Activated CD4-positive, alpha-beta memory T cell treated with anti-CD3 and anti-CD28 coated beads for 36 hours (primary cell): ENCODE data around the gene CABLES1. TPM values are rescaled to one million over a fixed set of nuclear protein-coding genes. Genes with fewer than 3 reads are reported as not detected.
A peak's percentile ranks its signal among the peaks of the same experiment; 100 is the strongest.
"Not testable (repeated sequence)": the region's sequence is repeated elsewhere in the genome, so short reads cannot be mapped to it uniquely, and the experiment has no call there.

ENCODE experiments used
- CTCF ChIA-PET: fragments of 350-600 bp; sonication (Branson Sonifier 250); formaldehyde crosslinking; loops from one replicate; lab custom pipeline; 2021; ENCODE audit warnings: antibody characterized with exemption, inconsistent platforms; lab: Charles Lee
- POLR2A ChIA-PET: fragments of 350-600 bp; sonication (Branson Sonifier 250); formaldehyde crosslinking; loops from one replicate; lab custom pipeline; 2021; ENCODE audit warnings: antibody characterized with exemption; lab: Charles Lee
- DNase-seq: peaks from one replicate; pipeline ENCODE4 v3.0.0-alpha.2; 2020
- H3K27ac Mint-ChIP-seq: one replicate; pipeline ENCODE4 v1.8.0; 2021; ENCODE audit warnings: mixed read lengths
- H3K27me3 Mint-ChIP-seq: one replicate; pipeline ENCODE4 v1.8.0; 2021; ENCODE audit warnings: mixed read lengths
- H3K36me3 Mint-ChIP-seq: one replicate; pipeline ENCODE4 v1.8.0; 2021; ENCODE audit warnings: mixed read lengths
- H3K4me1 Mint-ChIP-seq: one replicate; pipeline ENCODE4 v1.8.0; 2021; ENCODE audit warnings: low read depth, mixed read lengths
- H3K4me3 Mint-ChIP-seq: one replicate; pipeline ENCODE4 v1.8.0; 2021; ENCODE audit warnings: mild to moderate bottlenecking, mixed read lengths
- H3K9me3 Mint-ChIP-seq: one replicate; pipeline ENCODE4 v1.8.0; 2021; ENCODE audit warnings: mixed read lengths
- intact Hi-C: fragments of 100-400 bp; cut with micrococcal nuclease; formaldehyde crosslinking; loops from one replicate; pipeline ENCODE4 v1.15.1; 2023
- total RNA-seq, 2 experiments: library from RNA; stranded (reverse); gene quantifications; one replicate each; pipeline ENCODE4 v1.2.3, GENCODE V29; 2021

Gene CABLES1, protein sequence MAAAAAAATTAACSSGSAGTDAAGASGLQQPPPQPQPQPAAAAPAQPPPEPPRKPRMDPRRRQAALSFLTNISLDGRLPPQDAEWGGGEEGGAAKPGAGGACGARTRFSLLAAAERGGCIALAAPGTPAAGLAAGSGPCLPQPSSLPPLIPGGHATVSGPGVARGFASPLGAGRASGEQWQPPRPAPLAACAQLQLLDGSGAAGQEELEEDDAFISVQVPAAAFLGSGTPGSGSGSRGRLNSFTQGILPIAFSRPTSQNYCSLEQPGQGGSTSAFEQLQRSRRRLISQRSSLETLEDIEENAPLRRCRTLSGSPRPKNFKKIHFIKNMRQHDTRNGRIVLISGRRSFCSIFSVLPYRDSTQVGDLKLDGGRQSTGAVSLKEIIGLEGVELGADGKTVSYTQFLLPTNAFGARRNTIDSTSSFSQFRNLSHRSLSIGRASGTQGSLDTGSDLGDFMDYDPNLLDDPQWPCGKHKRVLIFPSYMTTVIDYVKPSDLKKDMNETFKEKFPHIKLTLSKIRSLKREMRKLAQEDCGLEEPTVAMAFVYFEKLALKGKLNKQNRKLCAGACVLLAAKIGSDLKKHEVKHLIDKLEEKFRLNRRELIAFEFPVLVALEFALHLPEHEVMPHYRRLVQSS
- 1 to 10 TPM; 1.2 to 2.2 TPM for total RNA-seq

DNA sequence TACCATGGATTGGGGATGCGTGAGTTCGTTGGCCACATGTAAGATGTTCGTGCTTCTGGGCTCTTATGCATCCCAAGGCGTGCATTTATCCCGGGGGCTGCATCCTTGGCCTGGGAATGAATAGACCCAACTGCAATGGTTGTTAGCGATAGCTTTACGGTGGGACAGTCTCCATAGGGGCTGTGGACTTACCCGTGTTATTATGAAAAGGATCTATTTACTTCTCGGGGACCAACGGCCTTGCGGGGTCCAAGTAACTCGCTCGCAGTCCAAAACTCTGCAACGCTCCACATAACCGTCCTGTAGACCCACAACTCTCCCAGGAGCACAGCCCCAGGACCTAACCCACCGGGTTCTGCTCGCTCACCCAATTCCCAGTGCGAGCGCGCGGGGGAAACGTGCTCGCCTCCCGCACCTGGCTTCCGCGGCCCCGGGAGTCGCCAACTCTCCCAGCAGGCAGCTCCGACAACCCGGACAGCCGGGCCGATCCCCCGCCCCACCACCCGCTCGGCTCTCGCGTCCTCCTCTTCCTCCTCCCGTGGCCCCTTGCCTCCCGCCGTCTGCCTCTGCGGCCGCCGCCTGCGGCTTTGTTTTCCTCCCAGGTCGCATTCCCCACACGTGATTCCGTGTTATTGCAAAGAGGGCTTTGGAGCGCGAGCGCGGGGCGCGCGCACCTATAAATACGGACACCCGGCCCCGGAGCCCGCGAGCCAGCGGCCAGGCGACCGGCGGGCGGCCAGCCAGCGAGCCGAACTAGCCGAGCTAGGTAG is at the start of gene CABLES1:
Gene CABLES1, plus strand, starts transcription at position 706 of the 770 bp plus-strand sequence. CDS start 278 bp downstream, outside the sequence.
- Mint-ChIP-seq H3K4me1 (peaks cover 14% of the 10 kb centered on the region), H3K4me3 (peak within 1 kb of the TSS; percentile 64), H3K9me3 (no peaks in the 10 kb centered on the region), H3K27ac (no peak within 1 kb of the TSS), H3K36me3 (peaks cover 2% of the 10 kb centered on the region), H3K27me3 (peaks cover 42% of the 10 kb centered on the region)
- ChIA-PET POLR2A (interaction anchor here (0.7 kb wide), 1 partner anchor 93 kb away, joined by 3 read pairs; no protein-coding TSS in a partner anchor), CTCF (interaction anchor here (0.6 to 8.8 kb wide), 4 partner anchors 226 to 336 kb away, joined by 3 to 126 read pairs (median 10); no protein-coding TSS in a partner anchor)
- intact Hi-C loops: loop anchor here (2.0 to 5.0 kb wide), 4 partner anchors 96 to 367 kb away; partner anchors contain the start of genes RBBP8 and RMC1
- peak; percentile 33 for DNase-seq

DNA sequence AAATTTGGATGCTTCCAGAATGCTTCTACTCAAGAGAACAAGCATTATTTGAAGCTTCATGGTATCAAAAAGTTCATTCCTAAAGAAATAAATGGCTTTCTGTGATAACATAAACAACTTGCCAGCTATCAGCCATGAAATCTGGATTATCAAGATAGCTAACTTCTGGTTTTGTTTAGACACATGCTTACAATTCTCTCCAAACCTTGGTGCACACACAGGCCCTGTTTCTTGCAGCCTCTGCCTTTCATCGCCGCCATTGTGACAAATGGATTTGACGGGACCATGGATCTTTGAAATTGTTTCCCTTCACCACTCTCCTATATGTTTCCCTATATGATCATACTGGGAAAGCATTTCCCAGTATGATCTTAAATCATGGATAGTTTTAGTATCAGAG is 47.9 kb upstream of the CABLES1 start:
- H3K36me3 Mint-ChIP-seq: no peaks in the 10 kb centered on the region
- no peaks in the 10 kb centered on the region for H3K9me3 Mint-ChIP-seq
- POLR2A ChIA-PET: no interaction called here
- H3K27ac Mint-ChIP-seq: no peak overlapping the region
- peaks cover 5% of the 10 kb centered on the region for H3K4me1 Mint-ChIP-seq
- peaks cover 1% of the 10 kb centered on the region for H3K27me3 Mint-ChIP-seq
- no peak overlapping the region for H3K4me3 Mint-ChIP-seq
- DNase-seq: no peak
- CTCF ChIA-PET: no interaction called here
- intact Hi-C loops: no loop called here

DNA sequence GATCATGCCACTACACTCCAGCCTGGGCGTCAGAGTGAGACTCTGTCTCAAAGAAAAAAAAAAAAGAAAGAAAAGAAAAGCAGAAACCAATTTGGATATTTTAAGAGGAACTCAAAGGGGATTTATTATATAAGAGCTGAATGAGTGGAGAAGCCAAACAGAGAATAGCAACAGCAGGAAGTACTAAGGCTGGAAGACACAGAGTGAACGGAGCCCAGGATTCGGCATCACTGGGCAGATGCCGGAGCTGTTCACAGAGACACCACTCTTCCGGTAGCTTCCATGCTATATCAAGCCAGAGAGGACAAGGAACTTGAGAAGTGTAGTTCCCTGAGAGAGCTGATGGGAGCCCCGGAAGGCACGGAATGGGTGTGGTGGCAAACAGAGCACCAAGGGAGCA is 47.0 kb upstream of the CABLES1 start:
- DNase-seq: no peak
- Mint-ChIP-seq H3K4me1 (peaks cover 5% of the 10 kb centered on the region), H3K27ac (no peak overlapping the region), H3K4me3 (no peak overlapping the region), H3K36me3 (no peaks in the 10 kb centered on the region), H3K27me3 (peaks cover 1% of the 10 kb centered on the region), H3K9me3 (no peaks in the 10 kb centered on the region)
- intact Hi-C loops: no loop called here
- ChIA-PET CTCF (interaction anchor here (0.8 kb wide), 1 partner anchor 323 kb away, joined by 3 read pairs; no protein-coding TSS in a partner anchor), POLR2A (no interaction called here)

DNA sequence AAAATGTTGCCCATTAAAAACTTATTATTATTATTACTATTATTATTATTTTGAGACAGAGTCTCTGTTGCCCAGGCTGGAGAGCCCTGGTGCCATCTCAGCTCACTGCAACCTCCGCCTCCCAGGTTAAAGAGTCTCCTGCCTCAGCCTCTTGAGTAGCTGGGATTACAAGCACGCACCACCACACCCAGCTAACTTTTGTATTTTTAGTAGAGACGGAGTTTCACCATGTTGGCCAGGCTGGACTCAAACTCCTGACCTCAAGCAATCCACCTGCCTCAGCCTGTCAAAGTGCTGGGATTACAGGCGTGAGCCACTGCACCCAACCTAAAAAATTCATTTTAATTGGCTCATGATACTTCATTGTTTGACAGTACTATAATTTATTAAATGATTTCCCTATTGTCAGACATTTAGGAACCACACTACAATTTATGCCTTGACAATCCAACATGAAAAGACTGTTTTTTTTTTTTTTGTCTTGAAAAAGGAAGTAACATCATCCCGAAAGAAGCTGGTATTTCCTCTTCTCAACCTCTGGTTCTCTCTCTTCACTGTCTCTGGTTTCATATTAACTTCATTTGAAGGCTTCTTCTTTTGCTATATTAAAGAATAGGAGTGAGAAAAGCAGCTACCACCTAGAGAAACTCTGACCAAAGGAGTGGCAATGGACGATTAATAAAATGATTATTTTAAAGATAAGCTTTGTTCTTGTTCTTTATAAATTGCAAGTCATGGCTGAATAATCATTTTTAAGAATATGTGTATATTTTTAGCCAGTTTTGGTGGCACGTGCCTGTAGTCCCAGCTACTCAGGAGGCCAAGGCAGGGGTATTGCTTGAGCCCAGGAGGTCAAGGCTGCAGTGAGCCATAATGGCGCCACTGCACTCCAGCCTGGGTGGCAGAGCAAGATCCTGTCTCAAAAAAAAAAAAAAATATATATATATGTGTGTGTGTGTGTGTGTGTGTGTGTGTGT is 44.0 kb upstream of the CABLES1 start:
- intact Hi-C loops, H3K36me3 Mint-ChIP-seq, H3K9me3 Mint-ChIP-seq, POLR2A ChIA-PET, H3K27me3 Mint-ChIP-seq, H3K27ac Mint-ChIP-seq, CTCF ChIA-PET, H3K4me1 Mint-ChIP-seq, H3K4me3 Mint-ChIP-seq, DNase-seq: not testable (repeated sequence)

DNA sequence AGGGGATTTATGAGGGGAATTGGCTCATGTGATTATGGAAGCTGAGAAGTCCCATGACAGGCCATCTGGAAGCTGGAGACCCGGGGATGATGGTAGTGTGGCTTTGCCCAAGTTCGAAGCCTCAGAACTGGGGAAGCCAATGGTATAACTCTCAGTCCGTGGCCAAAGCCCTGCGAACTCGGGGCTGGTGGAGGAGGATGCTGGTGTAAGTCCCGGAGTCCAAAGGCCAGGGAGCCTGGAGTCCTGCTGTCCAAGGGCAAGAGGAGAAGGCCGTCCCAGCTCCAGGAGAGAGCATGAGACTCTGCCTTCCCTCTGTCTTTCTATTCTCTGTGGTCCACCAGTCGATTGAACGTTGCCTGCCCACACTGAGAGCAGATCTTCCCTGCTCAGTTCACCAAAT is 43.2 kb upstream of the CABLES1 start:
- Mint-ChIP-seq H3K27ac (no peak overlapping the region), H3K27me3 (no peaks in the 10 kb centered on the region), H3K4me1 (peaks cover 5% of the 10 kb centered on the region), H3K36me3 (no peaks in the 10 kb centered on the region), H3K4me3 (no peak overlapping the region), H3K9me3 (no peaks in the 10 kb centered on the region)
- POLR2A ChIA-PET: no interaction called here
- intact Hi-C loops: no loop called here
- DNase-seq: no peak
- CTCF ChIA-PET: no interaction called here

DNA sequence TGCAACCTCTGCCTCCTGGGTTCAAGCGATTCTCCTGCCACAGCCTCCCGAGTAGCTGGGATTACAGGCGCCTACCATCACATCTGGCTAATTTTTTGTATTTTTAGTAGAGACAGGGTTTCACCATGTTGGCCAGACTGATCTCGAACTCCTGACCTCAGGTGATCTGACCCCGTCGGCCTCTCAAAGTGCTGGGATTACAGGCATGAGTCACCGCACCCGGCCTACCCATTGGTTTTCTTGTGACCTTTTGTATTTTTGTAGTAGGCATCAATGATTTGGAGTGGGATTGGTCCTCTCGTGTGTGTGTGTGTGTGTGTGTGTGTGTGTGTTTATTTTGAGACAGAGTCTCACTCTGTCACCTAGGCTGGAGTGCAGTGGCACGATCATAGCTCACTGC is 42.2 kb upstream of the CABLES1 start:
- H3K36me3 Mint-ChIP-seq, H3K4me3 Mint-ChIP-seq, H3K9me3 Mint-ChIP-seq, H3K27me3 Mint-ChIP-seq, intact Hi-C loops, POLR2A ChIA-PET, H3K4me1 Mint-ChIP-seq, CTCF ChIA-PET, H3K27ac Mint-ChIP-seq, DNase-seq: not testable (repeated sequence)

DNA sequence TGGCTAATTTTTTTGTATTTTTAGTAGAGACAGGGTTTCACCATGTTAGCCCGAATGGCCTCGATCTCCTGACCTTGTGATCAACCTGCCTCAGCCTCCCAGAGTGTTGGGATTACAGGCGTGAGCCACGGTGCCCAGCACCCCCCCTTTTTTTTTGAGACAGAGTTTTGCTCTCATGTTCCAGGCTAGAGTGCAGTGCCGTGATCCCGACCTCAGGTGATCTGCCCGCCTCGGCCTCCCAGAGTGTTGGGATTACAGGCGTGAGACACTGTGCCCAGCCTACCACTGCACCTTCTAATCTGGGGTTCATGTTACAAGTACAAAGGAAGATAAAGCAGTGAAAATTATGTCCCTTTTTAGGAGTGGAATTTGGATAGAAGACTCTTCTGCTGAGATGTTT is 41.5 kb upstream of the CABLES1 start:
- Mint-ChIP-seq H3K27ac (no peak overlapping the region), H3K9me3 (no peaks in the 10 kb centered on the region), H3K36me3 (no peaks in the 10 kb centered on the region), H3K27me3 (no peaks in the 10 kb centered on the region), H3K4me3 (no peak overlapping the region), H3K4me1 (peaks cover 5% of the 10 kb centered on the region)
- ChIA-PET CTCF (no interaction called here), POLR2A (no interaction called here)
- DNase-seq: no peak
- intact Hi-C loops: no loop called here

DNA sequence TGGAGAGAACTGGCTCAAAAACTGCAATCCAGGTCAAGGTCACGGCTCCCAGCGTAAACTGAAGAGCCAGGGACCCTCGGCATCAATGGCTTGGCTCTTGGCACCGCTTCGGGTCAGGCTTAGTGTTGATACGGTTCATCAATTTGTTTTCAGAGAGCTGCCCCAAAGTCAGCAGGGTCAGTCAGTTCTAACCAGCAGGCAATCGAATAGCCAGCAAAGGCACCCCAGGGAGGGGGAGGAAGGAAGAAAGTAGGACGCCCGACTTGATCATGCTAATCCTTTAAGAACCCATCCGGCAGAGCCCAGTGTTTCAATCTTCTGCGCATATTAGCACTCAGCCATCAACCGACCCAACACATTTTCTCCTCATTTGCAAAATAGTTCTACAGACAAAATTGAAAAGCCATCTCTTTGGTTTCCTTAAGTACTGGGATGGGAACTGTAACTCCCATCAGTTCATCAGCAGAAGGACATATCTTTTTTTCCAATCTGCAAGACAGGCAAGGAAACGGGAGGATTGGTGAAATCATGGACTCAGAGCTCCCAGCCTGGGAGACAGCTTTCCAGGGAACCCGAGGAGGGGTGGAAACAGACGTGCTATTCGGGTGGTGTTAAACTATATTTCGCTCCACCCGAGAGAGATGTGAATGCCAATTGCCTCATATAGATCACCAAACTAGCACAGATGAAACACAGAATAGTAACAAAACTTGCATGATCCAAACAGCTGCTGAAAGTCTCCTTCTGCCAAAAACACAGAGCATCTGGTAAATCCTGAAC is 40.7 kb upstream of the CABLES1 start:
- intact Hi-C loops: no loop called here
- Mint-ChIP-seq H3K4me1 (peaks cover 5% of the 10 kb centered on the region), H3K36me3 (no peaks in the 10 kb centered on the region), H3K27ac (no peak overlapping the region), H3K4me3 (no peak overlapping the region), H3K27me3 (no peaks in the 10 kb centered on the region), H3K9me3 (no peaks in the 10 kb centered on the region)
- no peak for DNase-seq
- ChIA-PET CTCF (no interaction called here), POLR2A (no interaction called here)

DNA sequence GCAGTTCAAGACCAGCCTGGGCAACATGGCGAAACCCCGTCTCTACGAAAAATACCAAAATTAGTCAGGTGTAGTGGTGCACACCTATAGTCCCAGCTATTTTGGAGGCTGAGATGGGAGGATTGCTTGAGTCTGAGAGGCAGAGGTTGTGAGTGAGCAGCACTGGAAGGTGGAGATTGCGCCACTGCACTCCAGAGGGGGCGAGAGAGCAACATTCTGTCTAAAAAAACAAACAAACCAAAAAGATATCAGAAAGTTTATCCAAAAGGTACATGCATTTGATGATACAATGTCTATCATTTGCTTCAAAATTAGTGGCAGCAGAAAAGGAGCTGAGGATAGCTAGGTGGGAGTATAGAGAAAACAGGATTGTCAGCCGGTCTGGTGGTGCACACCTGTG is 39.8 kb upstream of the CABLES1 start:
- no peak for DNase-seq
- ChIA-PET POLR2A (no interaction called here), CTCF (no interaction called here)
- Mint-ChIP-seq H3K4me1 (peaks cover 5% of the 10 kb centered on the region), H3K27me3 (no peaks in the 10 kb centered on the region), H3K27ac (no peak overlapping the region), H3K36me3 (no peaks in the 10 kb centered on the region), H3K4me3 (no peak overlapping the region), H3K9me3 (no peaks in the 10 kb centered on the region)
- intact Hi-C loops: no loop called here

DNA sequence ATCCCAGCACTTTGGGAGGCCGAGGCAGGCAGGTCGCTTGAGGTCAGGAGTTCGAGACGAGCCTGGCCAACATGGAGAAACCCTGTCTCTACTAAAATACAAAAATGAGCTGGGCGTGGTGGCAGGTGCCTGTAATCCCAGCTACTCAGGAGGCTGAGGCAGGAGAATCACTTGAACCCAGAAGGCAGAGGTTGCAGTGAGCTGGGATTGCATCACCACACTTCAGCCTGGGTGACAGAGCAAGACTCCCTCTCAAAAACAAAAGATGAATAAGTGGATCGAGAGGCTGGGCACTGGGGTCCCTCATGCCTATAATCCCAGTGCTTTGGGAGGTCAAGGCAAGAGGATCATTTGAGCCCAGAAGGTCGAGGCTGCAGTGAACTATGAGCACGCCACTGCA is 38.3 kb upstream of the CABLES1 start:
- H3K27ac Mint-ChIP-seq, CTCF ChIA-PET, H3K4me3 Mint-ChIP-seq, H3K27me3 Mint-ChIP-seq, intact Hi-C loops, POLR2A ChIA-PET, DNase-seq, H3K9me3 Mint-ChIP-seq, H3K4me1 Mint-ChIP-seq, H3K36me3 Mint-ChIP-seq: not testable (repeated sequence)

DNA sequence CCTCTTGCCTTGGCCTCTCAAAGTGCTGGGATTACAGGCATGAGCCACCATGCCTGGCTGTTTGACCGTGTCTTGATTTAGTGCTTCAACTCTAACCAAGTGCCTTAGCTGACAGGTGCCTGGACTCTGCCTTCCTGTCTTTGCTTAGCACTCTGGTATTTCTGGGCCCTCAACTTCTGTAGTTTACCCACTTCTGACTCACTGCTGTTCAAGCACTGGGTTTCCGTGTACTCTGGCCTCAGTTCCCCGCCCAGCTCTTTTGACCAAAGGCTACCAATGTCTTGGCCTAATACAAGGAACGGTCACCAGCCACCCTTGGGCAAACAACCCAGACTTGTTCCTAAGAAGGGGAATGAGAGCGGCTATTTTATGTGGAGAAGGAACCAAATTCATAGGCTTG is 35.7 kb upstream of the CABLES1 start:
- no peak for DNase-seq
- Mint-ChIP-seq H3K4me1 (no peaks in the 10 kb centered on the region), H3K4me3 (no peak overlapping the region), H3K36me3 (no peaks in the 10 kb centered on the region), H3K27me3 (no peaks in the 10 kb centered on the region), H3K9me3 (no peaks in the 10 kb centered on the region), H3K27ac (no peak overlapping the region)
- CTCF ChIA-PET: interaction anchor here (0.8 kb wide), 1 partner anchor 449 kb away, joined by 3 read pairs; no protein-coding TSS in a partner anchor
- intact Hi-C loops: no loop called here
- POLR2A ChIA-PET: no interaction called here
